ENCODE data around the gene GSN.
A peak's percentile ranks its signal among the peaks of the same experiment; 100 is the strongest.

The GSN gene

GRCh38 chr9:121318631-121319382, 50.8 kb downstream of the GSN start:
- Histone ChIP-seq H2BK5ac (ENCODE audit: low read length) (no peak overlapping the region), H3K27ac (replicated peaks; ENCODE audit: low read length) (no peak overlapping the region), H3K4me2 (ENCODE audit: insufficient read depth, low read length, poor library complexity, severe bottlenecking) (no peak overlapping the region), H3K23ac (ENCODE audit: low read depth, low read length, poor library complexity) (no peak overlapping the region), H3K18ac (ENCODE audit: low read length) (no peak overlapping the region), H3K9me3 (replicated peaks in 1 of 2; ENCODE audit: control insufficient read depth in 2 of 2, insufficient read depth in 1 of 2, low read depth in 1 of 2, low read length in 2 of 2) (no peaks in the 10 kb centered on the region), H3K36me3 (replicated peaks in 1 of 2; ENCODE audit: control insufficient read depth in 2 of 2, insufficient read depth in 2 of 2, low read length in 2 of 2) (peaks cover 2 to 3% of the 10 kb centered on the region in 2 donors), H2BK12ac (ENCODE audit: low read length) (no peak overlapping the region), H4K8ac (ENCODE audit: low read depth, low read length) (no peak overlapping the region), H3K9ac (ENCODE audit: low read depth, low read length, poor library complexity) (peak overlapping the region; percentile 27), H3K4ac (ENCODE audit: low read length) (no peak overlapping the region), H2AFZ (ENCODE audit: low read length) (no peak overlapping the region), H4K91ac (ENCODE audit: low read depth, low read length, poor library complexity) (no peak overlapping the region), H3K27me3 (ENCODE audit: control insufficient read depth in 3 of 3, insufficient read depth in 3 of 3, low read depth in 1 of 3, low read length in 3 of 3) (no peaks in the 10 kb centered on the region), H3K4me3 (ENCODE audit: low read length in 2 of 2) (no peak overlapping the region), H2BK15ac (ENCODE audit: low read length) (no peak overlapping the region), H3K79me1 (ENCODE audit: low read depth, low read length) (no peaks in the 10 kb centered on the region), H3K14ac (ENCODE audit: low read length) (no peak overlapping the region), H2BK120ac (ENCODE audit: low read depth, low read length) (no peak overlapping the region), H3K4me1 (ENCODE audit: control insufficient read depth in 2 of 2, insufficient read depth in 1 of 2, low read depth in 1 of 2, low read length in 2 of 2) (no peaks in the 10 kb centered on the region), H2AK5ac (ENCODE audit: low read depth, low read length) (peak overlapping the region; percentile 39)
- no peak for DNase-seq (ENCODE audit: low spot score)
- no CpG with 5 or more reads among the region's 19 CpGs for WGBS, 2 donors (ENCODE audit: extremely low coverage in 2 of 2, insufficient read length in 2 of 2, insufficient replicate concordance in 1 of 2)

- Histone ChIP-seq H3K4me2 (ENCODE audit: insufficient read depth, low read length, poor library complexity, severe bottlenecking) (no peak overlapping the region), H3K4ac (ENCODE audit: low read length) (no peak overlapping the region), H3K23ac (ENCODE audit: low read depth, low read length, poor library complexity) (no peak overlapping the region), H3K9me3 (replicated peaks in 1 of 2; ENCODE audit: control insufficient read depth in 2 of 2, insufficient read depth in 1 of 2, low read depth in 1 of 2, low read length in 2 of 2) (no peaks in the 10 kb centered on the region), H3K27me3 (ENCODE audit: control insufficient read depth in 3 of 3, insufficient read depth in 3 of 3, low read depth in 1 of 3, low read length in 3 of 3) (no peaks in the 10 kb centered on the region), H2BK120ac (ENCODE audit: low read depth, low read length) (no peak overlapping the region), H2AFZ (ENCODE audit: low read length) (no peak overlapping the region), H4K91ac (ENCODE audit: low read depth, low read length, poor library complexity) (no peak overlapping the region), H2BK5ac (ENCODE audit: low read length) (no peak overlapping the region), H3K4me3 (ENCODE audit: low read length in 2 of 2) (no peak overlapping the region), H3K4me1 (ENCODE audit: control insufficient read depth in 2 of 2, insufficient read depth in 1 of 2, low read depth in 1 of 2, low read length in 2 of 2) (no peaks in the 10 kb centered on the region), H3K36me3 (replicated peaks in 1 of 2; ENCODE audit: control insufficient read depth in 2 of 2, insufficient read depth in 2 of 2, low read length in 2 of 2) (peaks cover 2 to 3% of the 10 kb centered on the region in 2 donors), H2BK12ac (ENCODE audit: low read length) (no peak overlapping the region), H3K79me1 (ENCODE audit: low read depth, low read length) (no peaks in the 10 kb centered on the region), H4K8ac (ENCODE audit: low read depth, low read length) (no peak overlapping the region), H3K9ac (ENCODE audit: low read depth, low read length, poor library complexity) (no peak overlapping the region), H2BK15ac (ENCODE audit: low read length) (no peak overlapping the region), H3K14ac (ENCODE audit: low read length) (no peak overlapping the region), H2AK5ac (ENCODE audit: low read depth, low read length) (no peak overlapping the region), H3K27ac (replicated peaks; ENCODE audit: low read length) (no peak overlapping the region), H3K18ac (ENCODE audit: low read length) (no peak overlapping the region)
- no CpG with 5 or more reads among the region's 5 CpGs for WGBS, 2 donors (ENCODE audit: extremely low coverage in 2 of 2, insufficient read length in 2 of 2, insufficient replicate concordance in 1 of 2)
- DNase-seq (ENCODE audit: low spot score): no peak
Observed at GRCh38 chr9:121319383-121319780, 51.4 kb downstream of the GSN start.

DNA sequence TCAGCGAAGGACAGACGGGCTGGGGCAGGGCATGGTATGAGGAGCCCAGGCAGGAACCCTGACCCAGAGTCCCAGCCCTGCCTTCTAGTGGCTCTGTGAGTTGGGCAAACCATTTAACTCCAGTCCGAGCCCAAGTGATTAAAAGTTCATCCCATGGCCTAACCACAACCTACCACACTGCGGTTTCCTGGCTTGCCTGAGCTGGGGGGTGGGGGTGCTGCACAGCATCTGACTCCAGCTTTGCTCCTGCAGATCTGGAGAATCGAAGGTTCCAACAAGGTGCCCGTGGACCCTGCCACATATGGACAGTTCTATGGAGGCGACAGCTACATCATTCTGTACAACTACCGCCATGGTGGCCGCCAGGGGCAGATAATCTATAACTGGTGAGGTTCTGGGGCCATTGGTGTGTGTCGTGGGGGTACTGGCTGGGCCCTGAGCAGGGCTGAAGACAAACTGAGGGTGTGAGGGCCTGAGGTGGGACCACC, 53.1 kb downstream of the GSN start:
- H3K4me3 ChIP-seq (ENCODE audit: low read length in 2 of 2): no peak overlapping the region
- H3K14ac ChIP-seq (ENCODE audit: low read length): no peak overlapping the region
- H2BK120ac ChIP-seq (ENCODE audit: low read depth, low read length): no peak overlapping the region
- no peak overlapping the region for H3K4me2 ChIP-seq (ENCODE audit: insufficient read depth, low read length, poor library complexity, severe bottlenecking)
- no peak overlapping the region for H2BK5ac ChIP-seq (ENCODE audit: low read length)
- no peak overlapping the region for H3K18ac ChIP-seq (ENCODE audit: low read length)
- H2BK12ac ChIP-seq (ENCODE audit: low read length): no peak overlapping the region
- H2AK5ac ChIP-seq (ENCODE audit: low read depth, low read length): no peak overlapping the region
- no peak overlapping the region for H3K27ac ChIP-seq (replicated peaks; ENCODE audit: low read length)
- peaks cover 4 to 5% of the 10 kb centered on the region in 2 donors for H3K4me1 ChIP-seq (ENCODE audit: control insufficient read depth in 2 of 2, insufficient read depth in 1 of 2, low read depth in 1 of 2, low read length in 2 of 2)
- no peak overlapping the region for H3K9ac ChIP-seq (ENCODE audit: low read depth, low read length, poor library complexity)
- H3K4ac ChIP-seq (ENCODE audit: low read length): no peak overlapping the region
- no peak for DNase-seq (ENCODE audit: low spot score)
- no peak overlapping the region for H4K8ac ChIP-seq (ENCODE audit: low read depth, low read length)
- H3K23ac ChIP-seq (ENCODE audit: low read depth, low read length, poor library complexity): no peak overlapping the region
- H3K36me3 ChIP-seq (replicated peaks in 1 of 2; ENCODE audit: control insufficient read depth in 2 of 2, insufficient read depth in 2 of 2, low read length in 2 of 2): peaks cover 2 to 3% of the 10 kb centered on the region in 2 donors
- WGBS, 2 donors (ENCODE audit: extremely low coverage in 2 of 2, insufficient read length in 2 of 2, insufficient replicate concordance in 1 of 2): no CpG with 5 or more reads among the region's 10 CpGs
- no peak overlapping the region for H2BK15ac ChIP-seq (ENCODE audit: low read length)
- no peaks in the 10 kb centered on the region for H3K79me1 ChIP-seq (ENCODE audit: low read depth, low read length)
- no peaks in the 10 kb centered on the region for H3K27me3 ChIP-seq (ENCODE audit: control insufficient read depth in 3 of 3, insufficient read depth in 3 of 3, low read depth in 1 of 3, low read length in 3 of 3)
- no peak overlapping the region for H4K91ac ChIP-seq (ENCODE audit: low read depth, low read length, poor library complexity)
- no peaks in the 10 kb centered on the region for H3K9me3 ChIP-seq (replicated peaks in 1 of 2; ENCODE audit: control insufficient read depth in 2 of 2, insufficient read depth in 1 of 2, low read depth in 1 of 2, low read length in 2 of 2)
- H2AFZ ChIP-seq (ENCODE audit: low read length): no peak overlapping the region

DNA sequence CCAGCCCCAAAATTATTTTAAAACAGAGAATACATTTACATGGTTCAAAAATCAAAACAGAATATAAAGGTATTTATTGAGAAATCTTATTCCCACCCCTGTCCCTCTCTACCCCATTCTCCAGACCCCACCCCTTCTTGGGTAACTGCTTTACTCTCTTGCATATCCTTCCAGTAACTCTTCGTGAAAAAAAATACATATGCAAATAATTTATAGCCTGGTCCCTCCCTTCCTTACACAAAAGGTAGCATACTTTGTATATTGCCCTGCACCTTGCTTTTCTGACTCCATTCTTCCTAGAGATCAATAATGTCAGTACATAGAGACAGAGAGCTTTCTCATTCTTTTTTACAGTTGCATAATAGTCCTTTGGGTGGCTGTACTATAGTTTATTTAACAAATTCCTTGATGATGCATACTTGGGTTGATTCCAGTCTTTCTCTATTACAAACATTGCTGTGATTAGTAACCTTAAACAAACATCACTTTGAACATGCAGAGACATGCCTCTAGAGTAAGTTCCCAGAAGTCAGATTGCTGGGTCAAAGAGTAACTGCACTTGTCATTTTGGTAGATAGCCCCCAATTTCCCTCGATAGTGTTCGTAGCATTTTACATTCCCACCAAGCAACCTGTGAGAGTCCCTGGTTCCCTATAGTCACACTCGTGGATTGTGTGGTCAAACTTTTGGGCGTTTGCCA, 54.2 kb downstream of the GSN start:
- Histone ChIP-seq H4K91ac (ENCODE audit: low read depth, low read length, poor library complexity) (no peak overlapping the region), H2BK5ac (ENCODE audit: low read length) (no peak overlapping the region), H3K9ac (ENCODE audit: low read depth, low read length, poor library complexity) (no peak overlapping the region), H3K4me2 (ENCODE audit: insufficient read depth, low read length, poor library complexity, severe bottlenecking) (no peak overlapping the region), H3K4me1 (ENCODE audit: control insufficient read depth in 2 of 2, insufficient read depth in 1 of 2, low read depth in 1 of 2, low read length in 2 of 2) (peaks cover 11 to 12% of the 10 kb centered on the region in 2 donors), H3K79me1 (ENCODE audit: low read depth, low read length) (no peaks in the 10 kb centered on the region), H3K27me3 (ENCODE audit: control insufficient read depth in 3 of 3, insufficient read depth in 3 of 3, low read depth in 1 of 3, low read length in 3 of 3) (no peaks in the 10 kb centered on the region), H3K9me3 (replicated peaks in 1 of 2; ENCODE audit: control insufficient read depth in 2 of 2, insufficient read depth in 1 of 2, low read depth in 1 of 2, low read length in 2 of 2) (no peaks in the 10 kb centered on the region), H4K8ac (ENCODE audit: low read depth, low read length) (no peak overlapping the region), H2BK12ac (ENCODE audit: low read length) (no peak overlapping the region), H3K27ac (replicated peaks; ENCODE audit: low read length) (no peak overlapping the region), H2BK15ac (ENCODE audit: low read length) (no peak overlapping the region), H3K4ac (ENCODE audit: low read length) (no peak overlapping the region), H3K18ac (ENCODE audit: low read length) (no peak overlapping the region), H3K36me3 (replicated peaks in 1 of 2; ENCODE audit: control insufficient read depth in 2 of 2, insufficient read depth in 2 of 2, low read length in 2 of 2) (peaks cover 1 to 2% of the 10 kb centered on the region in 2 donors), H3K14ac (ENCODE audit: low read length) (no peak overlapping the region), H2AK5ac (ENCODE audit: low read depth, low read length) (no peak overlapping the region), H2BK120ac (ENCODE audit: low read depth, low read length) (no peak overlapping the region), H3K4me3 (ENCODE audit: low read length in 2 of 2) (no peak overlapping the region), H2AFZ (ENCODE audit: low read length) (no peak overlapping the region), H3K23ac (ENCODE audit: low read depth, low read length, poor library complexity) (no peak overlapping the region)
- no peak for DNase-seq (ENCODE audit: low spot score)
- no CpG with 5 or more reads among the region's 5 CpGs for WGBS, 2 donors (ENCODE audit: extremely low coverage in 2 of 2, insufficient read length in 2 of 2, insufficient replicate concordance in 1 of 2)
